ENCODE measurements around the gene KLK6. TPM values are rescaled to one million over a fixed set of nuclear protein-coding genes. Genes with fewer than 3 reads are reported as not detected.
A peak's percentile ranks its signal among the peaks of the same experiment; 100 is the strongest.

KLK6 gene
- total and polyA plus RNA-seq, 9 donors = 0.09 to 0.62 (median 0.19) TPM; not detected in 3

DNA sequence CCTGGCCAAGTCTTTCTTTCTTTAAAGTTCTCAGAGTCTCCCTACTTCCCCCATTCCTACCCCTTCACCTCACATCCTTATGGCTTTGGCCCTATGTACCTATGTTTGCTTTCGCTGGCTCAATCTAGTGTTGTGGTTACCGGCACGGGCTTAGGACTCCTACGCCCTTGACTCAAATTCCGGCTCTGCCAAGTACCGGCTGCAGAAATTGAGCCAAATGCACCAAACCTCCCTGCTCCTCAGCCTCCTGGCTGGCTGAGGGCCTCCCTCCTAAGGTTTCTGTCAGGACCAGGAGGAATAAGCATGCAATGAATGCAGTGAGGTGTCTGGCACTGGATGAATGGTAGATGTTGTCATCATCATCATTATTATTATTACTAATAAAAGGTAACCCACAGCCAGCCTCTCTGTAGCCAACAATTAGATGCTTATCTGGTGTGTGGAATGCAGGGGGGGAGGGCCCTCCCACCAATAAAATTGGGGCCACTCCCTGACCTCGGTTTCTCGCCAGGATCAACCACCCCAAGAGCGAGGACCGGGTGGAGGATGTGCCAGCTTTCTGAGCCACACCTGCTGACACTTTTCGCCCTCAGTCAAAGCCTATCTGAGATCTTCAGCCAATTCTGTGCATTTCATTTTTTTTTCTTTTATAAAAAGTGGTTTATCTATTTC, 37.2 kb downstream of the KLK6 start:
- no peak for DNase-seq
- H3K27ac ChIP-seq (ENCODE audit: low read length) = no peak overlapping the region
- H3K36me3 ChIP-seq (ENCODE audit: control insufficient read depth, insufficient read depth, low read length) = no peaks in the 10 kb centered on the region
- peaks cover 7% of the 10 kb centered on the region for H3K27me3 ChIP-seq (ENCODE audit: control insufficient read depth, insufficient read depth, low read length)
- 86% methylated on average over 5 of the region's 11 CpGs for WGBS (ENCODE audit: insufficient coverage)
- H3K9me3 ChIP-seq (replicated peaks; ENCODE audit: control insufficient read depth, low read depth, low read length) = no peaks in the 10 kb centered on the region
- H3K4me3 ChIP-seq (ENCODE audit: low read length) = no peak overlapping the region
- H3K4me1 ChIP-seq (ENCODE audit: control insufficient read depth, insufficient read depth, low read length) = no peaks in the 10 kb centered on the region

DNA sequence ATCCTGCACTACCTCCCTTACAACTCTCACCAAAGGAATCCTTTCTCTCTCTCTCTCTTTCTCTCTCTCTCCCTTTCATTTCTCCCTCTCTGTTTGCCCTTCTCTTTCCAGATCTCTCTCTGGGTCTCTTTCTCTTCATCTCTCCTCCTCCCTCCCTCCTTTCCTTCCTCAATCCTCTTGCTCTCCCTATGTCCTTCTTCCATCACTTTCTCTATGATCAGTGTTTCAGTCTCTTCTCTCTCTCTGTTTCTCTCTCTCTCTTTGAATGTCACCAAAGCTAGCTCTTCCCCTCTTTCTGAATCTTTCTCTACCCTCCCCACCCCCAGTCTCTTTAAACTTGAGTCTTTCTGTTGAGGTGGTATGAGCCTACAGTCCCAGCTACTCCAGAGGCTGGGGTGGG, 38.4 kb downstream of the KLK6 start:
- no peaks in the 10 kb centered on the region for H3K9me3 ChIP-seq (replicated peaks; ENCODE audit: control insufficient read depth, low read depth, low read length)

DNA sequence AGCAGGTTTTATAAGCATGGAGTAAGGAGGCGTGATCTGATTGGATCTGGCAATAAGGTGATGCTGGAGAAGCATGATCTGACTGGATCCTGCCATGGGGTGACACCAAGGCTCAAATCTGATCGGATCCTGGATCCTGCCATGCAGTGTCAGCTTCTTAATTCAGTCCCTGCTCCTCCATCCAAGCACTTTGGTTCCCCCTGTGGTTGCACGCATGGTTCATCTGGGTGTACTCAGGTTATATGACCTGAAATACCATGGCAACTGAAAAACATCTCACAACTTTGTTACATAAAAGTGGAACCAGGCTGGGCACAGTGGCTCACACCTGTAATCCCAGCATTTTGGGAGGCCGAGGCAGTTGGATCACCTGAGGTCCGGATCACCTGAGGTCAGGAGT, 40.6 kb downstream of the KLK6 start:
- Histone ChIP-seq H3K36me3 (ENCODE audit: control insufficient read depth, insufficient read depth, low read length) (no peaks in the 10 kb centered on the region), H3K4me3 (ENCODE audit: low read length) (no peak overlapping the region), H3K27me3 (ENCODE audit: control insufficient read depth, insufficient read depth, low read length) (peaks cover 7% of the 10 kb centered on the region), H3K4me1 (ENCODE audit: control insufficient read depth, insufficient read depth, low read length) (no peaks in the 10 kb centered on the region), H3K27ac (ENCODE audit: low read length) (no peak overlapping the region), H3K9me3 (replicated peaks; ENCODE audit: control insufficient read depth, low read depth, low read length) (no peaks in the 10 kb centered on the region)
- DNase-seq = no peak
- WGBS (ENCODE audit: insufficient coverage) = 77% methylated on average over 3 of the region's 5 CpGs

More for the DNA sequence above, 38.4 kb downstream of the KLK6 start:
- H3K27me3 ChIP-seq (ENCODE audit: control insufficient read depth, insufficient read depth, low read length) = peaks cover 7% of the 10 kb centered on the region
- no peak overlapping the region for H3K4me3 ChIP-seq (ENCODE audit: low read length)
- H3K4me1 ChIP-seq (ENCODE audit: control insufficient read depth, insufficient read depth, low read length) = no peaks in the 10 kb centered on the region
- no peak for DNase-seq
- H3K27ac ChIP-seq (ENCODE audit: low read length) = no peak overlapping the region
- H3K36me3 ChIP-seq (ENCODE audit: control insufficient read depth, insufficient read depth, low read length) = no peaks in the 10 kb centered on the region

GRCh38 chr19:50926144-50926543, 43.2 kb downstream of the KLK6 start:
- Histone ChIP-seq H3K4me1 (ENCODE audit: control insufficient read depth, insufficient read depth, low read length) (no peaks in the 10 kb centered on the region), H3K36me3 (ENCODE audit: control insufficient read depth, insufficient read depth, low read length) (no peaks in the 10 kb centered on the region), H3K27me3 (ENCODE audit: control insufficient read depth, insufficient read depth, low read length) (peaks cover 7% of the 10 kb centered on the region), H3K27ac (ENCODE audit: low read length) (no peak overlapping the region), H3K9me3 (replicated peaks; ENCODE audit: control insufficient read depth, low read depth, low read length) (no peaks in the 10 kb centered on the region), H3K4me3 (ENCODE audit: low read length) (no peak overlapping the region)
- no peak for DNase-seq
- 100% methylated on average over 2 of the region's 11 CpGs for WGBS (ENCODE audit: insufficient coverage)

GRCh38 chr19:50925734-50926133, 43.7 kb downstream of the KLK6 start:
- no peak for DNase-seq
- no CpG with 5 or more reads among the region's 2 CpGs for WGBS (ENCODE audit: insufficient coverage)

GRCh38 chr19:50924586-50924985, 44.8 kb downstream of the KLK6 start:
- WGBS (ENCODE audit: insufficient coverage) = no CpG with 5 or more reads among the region's 6 CpGs
- peaks cover 6% of the 10 kb centered on the region for H3K27me3 ChIP-seq (ENCODE audit: control insufficient read depth, insufficient read depth, low read length)

More at GRCh38 chr19:50925734-50926133, 43.7 kb downstream of the KLK6 start:
- Histone ChIP-seq H3K9me3 (replicated peaks; ENCODE audit: control insufficient read depth, low read depth, low read length) (no peaks in the 10 kb centered on the region), H3K36me3 (ENCODE audit: control insufficient read depth, insufficient read depth, low read length) (no peaks in the 10 kb centered on the region), H3K4me3 (ENCODE audit: low read length) (no peak overlapping the region), H3K4me1 (ENCODE audit: control insufficient read depth, insufficient read depth, low read length) (no peaks in the 10 kb centered on the region), H3K27ac (ENCODE audit: low read length) (no peak overlapping the region), H3K27me3 (ENCODE audit: control insufficient read depth, insufficient read depth, low read length) (peaks cover 8% of the 10 kb centered on the region)

GRCh38 chr19:50922317-50922853, 47.0 kb downstream of the KLK6 start:
- WGBS (ENCODE audit: insufficient coverage) = 19% methylated on average over 16 of the region's 21 CpGs

More at GRCh38 chr19:50924586-50924985, 44.8 kb downstream of the KLK6 start:
- H3K27ac ChIP-seq (ENCODE audit: low read length) = no peak overlapping the region
- H3K4me1 ChIP-seq (ENCODE audit: control insufficient read depth, insufficient read depth, low read length) = no peaks in the 10 kb centered on the region
- no peak for DNase-seq
- no peaks in the 10 kb centered on the region for H3K9me3 ChIP-seq (replicated peaks; ENCODE audit: control insufficient read depth, low read depth, low read length)
- H3K36me3 ChIP-seq (ENCODE audit: control insufficient read depth, insufficient read depth, low read length) = no peaks in the 10 kb centered on the region
- H3K4me3 ChIP-seq (ENCODE audit: low read length) = no peak overlapping the region

DNA sequence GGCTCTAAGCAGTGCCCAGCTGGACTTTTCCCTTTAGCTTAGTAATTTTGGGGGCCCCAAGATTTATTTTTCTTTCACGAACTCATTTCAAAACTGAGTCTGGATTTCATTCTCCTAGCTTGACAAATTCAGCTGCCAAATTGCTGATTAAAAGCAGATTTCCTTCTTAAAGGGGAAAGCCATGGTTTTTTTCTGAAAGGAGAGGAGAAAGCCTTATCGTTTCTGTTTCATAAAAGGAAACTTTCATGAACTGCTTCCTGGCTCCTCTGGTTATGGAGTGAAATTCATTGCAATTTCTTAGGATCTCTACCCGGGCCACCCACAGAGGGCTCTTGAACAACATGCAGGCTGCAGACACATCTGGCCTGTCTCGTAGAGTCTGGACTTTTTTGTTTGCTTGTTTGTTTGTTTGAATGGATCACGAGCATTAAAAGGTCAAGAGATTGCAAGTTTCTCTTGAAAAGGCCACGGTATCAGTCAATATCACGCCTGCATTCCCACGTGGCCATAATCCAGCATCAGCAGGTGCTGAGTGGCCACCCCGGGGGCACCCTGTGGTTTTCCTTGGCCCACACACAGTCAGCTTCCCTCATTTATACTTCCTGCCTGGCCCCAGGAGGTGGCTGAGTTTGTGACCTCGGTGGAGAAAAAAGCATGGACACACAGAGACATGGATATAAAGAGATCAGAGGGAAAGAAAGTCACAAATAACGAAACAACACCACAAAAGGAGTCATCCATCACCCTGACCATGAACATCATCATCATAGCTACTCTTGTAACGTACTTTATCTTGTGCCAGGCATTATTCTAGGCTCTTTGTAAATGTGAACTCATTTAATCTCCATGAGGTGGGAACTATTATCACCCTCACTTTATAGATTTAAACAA, 47.7 kb downstream of the KLK6 start:
- peaks cover 11% of the 10 kb centered on the region for H3K27me3 ChIP-seq (ENCODE audit: control insufficient read depth, insufficient read depth, low read length)
- H3K4me1 ChIP-seq (ENCODE audit: control insufficient read depth, insufficient read depth, low read length) = no peaks in the 10 kb centered on the region
- no peak overlapping the region for H3K4me3 ChIP-seq (ENCODE audit: low read length)
- peak; percentile 53 for DNase-seq
- no peak overlapping the region for H3K27ac ChIP-seq (ENCODE audit: low read length)
- no peaks in the 10 kb centered on the region for H3K36me3 ChIP-seq (ENCODE audit: control insufficient read depth, insufficient read depth, low read length)
- H3K9me3 ChIP-seq (replicated peaks; ENCODE audit: control insufficient read depth, low read depth, low read length) = no peaks in the 10 kb centered on the region
- WGBS (ENCODE audit: insufficient coverage) = 0% methylated on average over 1 of the region's 12 CpGs

More at GRCh38 chr19:50922317-50922853, 47.0 kb downstream of the KLK6 start:
- peak; percentile 80 for DNase-seq
- Histone ChIP-seq H3K27ac (ENCODE audit: low read length) (no peak overlapping the region), H3K9me3 (replicated peaks; ENCODE audit: control insufficient read depth, low read depth, low read length) (no peaks in the 10 kb centered on the region), H3K4me1 (ENCODE audit: control insufficient read depth, insufficient read depth, low read length) (no peaks in the 10 kb centered on the region), H3K27me3 (ENCODE audit: control insufficient read depth, insufficient read depth, low read length) (peaks cover 11% of the 10 kb centered on the region), H3K4me3 (ENCODE audit: low read length) (no peak overlapping the region), H3K36me3 (ENCODE audit: control insufficient read depth, insufficient read depth, low read length) (no peaks in the 10 kb centered on the region)

DNA sequence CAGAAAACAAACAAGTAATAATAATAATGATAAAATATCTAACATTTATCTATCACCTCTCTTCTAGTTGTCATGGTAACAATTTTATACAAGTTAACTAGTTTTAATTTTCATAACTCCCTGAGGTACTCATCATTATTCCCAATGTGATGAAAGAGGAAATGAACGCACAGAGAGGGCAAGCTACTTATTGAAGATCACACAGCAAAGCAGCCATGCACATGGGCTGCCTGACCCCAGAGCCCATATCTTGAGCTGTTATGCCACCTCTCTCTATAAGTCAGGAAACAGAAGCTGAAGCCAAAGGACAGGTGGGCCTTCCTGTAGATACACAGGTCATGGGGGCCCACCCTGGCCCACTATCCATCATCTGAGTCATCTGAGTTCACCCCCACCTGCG, 53.3 kb downstream of the KLK6 start:
- no peak overlapping the region for H3K4me3 ChIP-seq (ENCODE audit: low read length)
- no peak for DNase-seq
- peaks cover 31% of the 10 kb centered on the region for H3K27me3 ChIP-seq (ENCODE audit: control insufficient read depth, insufficient read depth, low read length)
- WGBS (ENCODE audit: insufficient coverage) = no CpG with 5 or more reads among the region's 2 CpGs
- H3K27ac ChIP-seq (ENCODE audit: low read length) = no peak overlapping the region
- no peaks in the 10 kb centered on the region for H3K4me1 ChIP-seq (ENCODE audit: control insufficient read depth, insufficient read depth, low read length)
- H3K36me3 ChIP-seq (ENCODE audit: control insufficient read depth, insufficient read depth, low read length) = no peaks in the 10 kb centered on the region
- H3K9me3 ChIP-seq (replicated peaks; ENCODE audit: control insufficient read depth, low read depth, low read length) = no peaks in the 10 kb centered on the region

Measured in muscle of leg (tissue), 11 donors.